Astrocyte (in vitro differentiated cells and primary cell): ENCODE results near the gene DYNLT3. TPM values are rescaled to one million over a fixed set of nuclear protein-coding genes. Genes with fewer than 3 reads are reported as not detected.

Experiments used
- DNase-seq: peaks from one replicate; pipeline ENCODE4 v3.0.0-alpha.2; 2010; ENCODE audit warnings: low read depth
- FAIRE-seq: peaks from 2 replicates; lab custom pipeline; 2011; peaks lifted over from hg19 to GRCh38; lab: Jason Lieb, UNC
- H2AFZ ChIP-seq: 2 replicates; pipeline ENCODE4 v1.6.0; 2012; ENCODE audit warnings: low read depth, low read length, inconsistent platforms
- H3K27ac ChIP-seq: 2 replicates; pipeline ENCODE4 v1.5.1; 2011; ENCODE audit warnings: low read depth, low read length, inconsistent platforms
- H3K27me3 ChIP-seq: 2 replicates; pipeline ENCODE4 v1.6.0; 2011; ENCODE audit warnings: low read length, inconsistent platforms; ENCODE audit not compliant: insufficient read depth
- H3K36me3 ChIP-seq: 2 replicates; pipeline ENCODE4 v1.5.1; 2011; ENCODE audit warnings: low read length, inconsistent platforms; ENCODE audit not compliant: insufficient read depth
- H3K4me1 ChIP-seq: 2 replicates; pipeline ENCODE4 v1.5.1; 2011; ENCODE audit warnings: low read length, inconsistent platforms; ENCODE audit not compliant: insufficient read depth
- H3K4me2 ChIP-seq: 2 replicates; pipeline ENCODE4 v1.6.0; 2012; ENCODE audit warnings: low read length, inconsistent platforms
- H3K4me3 ChIP-seq: 2 replicates; pipeline ENCODE4 v1.5.1; 2011; ENCODE audit warnings: low read depth, mild to moderate bottlenecking, low read length, inconsistent platforms; ENCODE audit not compliant: insufficient read depth
- H3K79me2 ChIP-seq: 2 replicates; pipeline ENCODE4 v1.6.0; 2012; ENCODE audit warnings: mild to moderate bottlenecking, low read length, inconsistent platforms; ENCODE audit not compliant: insufficient read depth
- H3K9ac ChIP-seq: 2 replicates; pipeline ENCODE4 v1.6.0; 2012; ENCODE audit warnings: mild to moderate bottlenecking, low read length, inconsistent platforms
- H3K9me3 ChIP-seq: 2 replicates; pipeline ENCODE4 v1.5.1; 2012; ENCODE audit warnings: low read depth, mild to moderate bottlenecking, low read length, inconsistent platforms; ENCODE audit not compliant: insufficient read depth
- H4K20me1 ChIP-seq: 2 replicates; pipeline ENCODE4 v1.6.0; 2012; ENCODE audit warnings: low read length, inconsistent platforms; ENCODE audit not compliant: insufficient read depth
- H3K27ac Mint-ChIP-seq: one replicate; pipeline ENCODE4 v1.8.0; 2021; ENCODE audit warnings: mild to moderate bottlenecking, mixed read lengths; ENCODE audit not compliant: unreplicated experiment
- H3K27me3 Mint-ChIP-seq: one replicate; pipeline ENCODE4 v1.8.0; 2021; ENCODE audit warnings: low read depth, mixed read lengths; ENCODE audit not compliant: unreplicated experiment
- H3K36me3 Mint-ChIP-seq: one replicate; pipeline ENCODE4 v1.8.0; 2021; ENCODE audit warnings: low read depth, mixed read lengths; ENCODE audit not compliant: unreplicated experiment
- H3K4me1 Mint-ChIP-seq: one replicate; pipeline ENCODE4 v1.8.0; 2021; ENCODE audit warnings: low read depth, mixed read lengths; ENCODE audit not compliant: unreplicated experiment
- H3K4me3 Mint-ChIP-seq: one replicate; pipeline ENCODE4 v1.8.0; 2021; ENCODE audit warnings: mild to moderate bottlenecking, moderate library complexity, mixed read lengths; ENCODE audit not compliant: unreplicated experiment
- H3K9me3 Mint-ChIP-seq: one replicate; pipeline ENCODE4 v1.8.0; 2021; ENCODE audit warnings: mild to moderate bottlenecking, mixed read lengths; ENCODE audit not compliant: unreplicated experiment
- CTCF ChIP-seq: IDR thresholded peaks from 2 replicates; pipeline ENCODE4 v1.5.1; 2011; ENCODE audit warnings: low read depth, mild to moderate bottlenecking, inconsistent platforms, low read length, moderate library complexity; ENCODE audit not compliant: insufficient read depth
- EZH2 ChIP-seq: IDR thresholded peaks from 2 replicates; pipeline ENCODE4 v1.6.1; 2012; ENCODE audit warnings: mild to moderate bottlenecking, low read length, inconsistent platforms; ENCODE audit not compliant: insufficient read depth
- total RNA-seq: library from RNA; stranded (reverse); gene quantifications from 2 replicates; pipeline ENCODE4 v1.2.1, GENCODE V29; 2021

Gene DYNLT3
- total RNA-seq, 1 donor from 2014 or later = 36.5 TPM

GRCh38 chrX:37876716-37877115, 29.3 kb upstream of the DYNLT3 start:
- Mint-ChIP-seq H3K27ac (no peak overlapping the region), H3K36me3 (no peaks in the 10 kb centered on the region), H3K27me3 (no peaks in the 10 kb centered on the region), H3K4me1 (peaks cover 14% of the 10 kb centered on the region), H3K4me3 (no peak overlapping the region), H3K9me3 (no peaks in the 10 kb centered on the region)
- Histone ChIP-seq H3K4me3 (no peak overlapping the region), H3K79me2 (no peaks in the 10 kb centered on the region), H3K9ac (no peak overlapping the region), H3K27me3 (no peaks in the 10 kb centered on the region), H3K4me2 (no peak overlapping the region), H2AFZ (no peak overlapping the region), H3K4me1 (peaks cover 12% of the 10 kb centered on the region), H3K9me3 (no peaks in the 10 kb centered on the region), H4K20me1 (no peaks in the 10 kb centered on the region), H3K27ac (no peak overlapping the region), H3K36me3 (no peaks in the 10 kb centered on the region)
- DNase-seq (no peak), FAIRE-seq (peak; percentile 13)
- TF ChIP-seq EZH2 (no peak), CTCF (no peak)

GRCh38 chrX:37875675-37876074, 28.3 kb upstream of the DYNLT3 start:
- Histone ChIP-seq H2AFZ (no peak overlapping the region), H3K9ac (no peak overlapping the region), H3K27me3 (no peaks in the 10 kb centered on the region), H3K79me2 (no peaks in the 10 kb centered on the region), H3K9me3 (no peaks in the 10 kb centered on the region), H3K36me3 (no peaks in the 10 kb centered on the region), H4K20me1 (no peaks in the 10 kb centered on the region), H3K4me3 (no peak overlapping the region), H3K4me1 (peaks cover 19% of the 10 kb centered on the region), H3K4me2 (no peak overlapping the region), H3K27ac (no peak overlapping the region)
- TF ChIP-seq CTCF = no peak
- TF ChIP-seq EZH2 = no peak
- H3K36me3 Mint-ChIP-seq = no peaks in the 10 kb centered on the region
- no peaks in the 10 kb centered on the region for H3K9me3 Mint-ChIP-seq
- DNase-seq (peak; percentile 26), FAIRE-seq (no peak)
- peaks cover 22% of the 10 kb centered on the region for H3K4me1 Mint-ChIP-seq
- H3K27me3 Mint-ChIP-seq = no peaks in the 10 kb centered on the region
- H3K27ac Mint-ChIP-seq = no peak overlapping the region
- no peak overlapping the region for H3K4me3 Mint-ChIP-seq

GRCh38 chrX:37873220-37873619, 25.8 kb upstream of the DYNLT3 start:
- no peak overlapping the region for H2AFZ ChIP-seq
- no peak for TF ChIP-seq EZH2
- no peak for TF ChIP-seq CTCF
- peak overlapping the region; percentile 70 for H3K27ac Mint-ChIP-seq
- FAIRE-seq = peak; percentile 84
- H3K9ac ChIP-seq = no peak overlapping the region
- H3K9me3 ChIP-seq = no peaks in the 10 kb centered on the region
- H3K36me3 Mint-ChIP-seq = no peaks in the 10 kb centered on the region
- no peaks in the 10 kb centered on the region for H3K79me2 ChIP-seq
- peaks cover 25% of the 10 kb centered on the region for H3K4me1 Mint-ChIP-seq
- H3K4me3 ChIP-seq = no peak overlapping the region
- H3K4me3 Mint-ChIP-seq = no peak overlapping the region
- H4K20me1 ChIP-seq = no peaks in the 10 kb centered on the region
- peaks cover 19% of the 10 kb centered on the region for H3K4me1 ChIP-seq
- H3K27me3 Mint-ChIP-seq = no peaks in the 10 kb centered on the region
- no peak for DNase-seq
- peak overlapping the region; percentile 78 for H3K27ac ChIP-seq
- no peaks in the 10 kb centered on the region for H3K27me3 ChIP-seq
- no peaks in the 10 kb centered on the region for H3K36me3 ChIP-seq
- H3K4me2 ChIP-seq = no peak overlapping the region
- no peaks in the 10 kb centered on the region for H3K9me3 Mint-ChIP-seq
